ENCODE data around the gene TMEM150A.

DNA sequence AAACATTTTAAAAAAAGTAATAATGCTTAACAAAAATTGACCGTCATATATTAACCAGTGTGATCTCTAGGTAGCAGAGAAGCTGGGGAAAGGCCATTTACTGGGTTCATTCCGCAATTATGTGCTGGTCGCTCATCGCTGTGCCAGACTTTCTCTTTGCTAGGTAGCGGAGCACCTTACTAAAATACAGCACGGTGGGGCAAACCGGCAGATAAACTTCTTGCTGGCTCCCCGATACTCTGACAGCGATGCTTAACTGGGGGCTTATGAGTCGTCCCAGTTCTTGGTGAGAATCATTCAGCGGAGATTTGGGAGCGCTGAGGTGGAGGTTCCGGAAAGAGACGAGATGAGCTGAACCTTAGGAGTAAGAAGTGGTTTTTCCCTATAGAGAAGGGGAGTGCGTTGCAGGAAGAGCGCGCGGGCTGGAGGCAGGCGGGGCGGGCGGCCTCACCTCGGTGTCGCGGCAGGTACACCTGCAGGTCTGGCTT, 8.8 kb upstream of the TMEM150A start:
- no peak for TF ChIP-seq EZH2phosphoT487 (IDR thresholded peaks at IDR 0.05; ENCODE audit: borderline replicate concordance, low read depth, low read length)
- TF ChIP-seq, protein P1, sequence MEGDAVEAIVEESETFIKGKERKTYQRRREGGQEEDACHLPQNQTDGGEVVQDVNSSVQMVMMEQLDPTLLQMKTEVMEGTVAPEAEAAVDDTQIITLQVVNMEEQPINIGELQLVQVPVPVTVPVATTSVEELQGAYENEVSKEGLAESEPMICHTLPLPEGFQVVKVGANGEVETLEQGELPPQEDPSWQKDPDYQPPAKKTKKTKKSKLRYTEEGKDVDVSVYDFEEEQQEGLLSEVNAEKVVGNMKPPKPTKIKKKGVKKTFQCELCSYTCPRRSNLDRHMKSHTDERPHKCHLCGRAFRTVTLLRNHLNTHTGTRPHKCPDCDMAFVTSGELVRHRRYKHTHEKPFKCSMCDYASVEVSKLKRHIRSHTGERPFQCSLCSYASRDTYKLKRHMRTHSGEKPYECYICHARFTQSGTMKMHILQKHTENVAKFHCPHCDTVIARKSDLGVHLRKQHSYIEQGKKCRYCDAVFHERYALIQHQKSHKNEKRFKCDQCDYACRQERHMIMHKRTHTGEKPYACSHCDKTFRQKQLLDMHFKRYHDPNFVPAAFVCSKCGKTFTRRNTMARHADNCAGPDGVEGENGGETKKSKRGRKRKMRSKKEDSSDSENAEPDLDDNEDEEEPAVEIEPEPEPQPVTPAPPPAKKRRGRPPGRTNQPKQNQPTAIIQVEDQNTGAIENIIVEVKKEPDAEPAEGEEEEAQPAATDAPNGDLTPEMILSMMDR (conservative IDR thresholded peaks at IDR 0.05; ENCODE audit: low read length) = no peak

All from OCI-LY7 (cell line).